Gastrocnemius medialis (tissue), 4 donors: Measurements from ENCODE around the gene WHRN. TPM values are rescaled to one million over a fixed set of nuclear protein-coding genes. Genes with fewer than 3 reads are reported as not detected.

Experiments
- ATAC-seq, 2 donors: fragments of 150-250 bp; one replicate each; pipeline ENCODE4 v1.9.1; 2016
- DNase-seq, 2 donors: peaks; one replicate each; pipeline ENCODE4 v3.0.0-alpha.2; 2019
- H3K27ac ChIP-seq, 4 donors: fragments of 200-600 bp; sonication (generic); 1 replicate in 1 of 4; 2 replicates in 3 of 4; pipeline ENCODE4 v1.5.1; 2016 to 2018; ENCODE audit warnings: mild to moderate bottlenecking in 2 of 4, moderate library complexity in 1 of 4
- H3K27me3 ChIP-seq, 3 donors: fragments of 200-600 bp; sonication (generic) in 2 of 3; 1 replicate in 1 of 3; 2 replicates in 2 of 3; pipeline versions ENCODE4 v1.5.1 to v1.6.0; 2016 to 2019; ENCODE audit warnings: mild to moderate bottlenecking in 1 of 3, moderate library complexity in 1 of 3
- H3K36me3 ChIP-seq, 2 donors: fragments of 200-600 bp; sonication (generic) in 1 of 2; one replicate each; pipeline ENCODE4 v1.5.1; 2017 to 2018
- H3K4me1 ChIP-seq, 2 donors: fragments of 200-600 bp; sonication (generic) in 1 of 2; one replicate each; pipeline ENCODE4 v1.5.1; 2016 to 2017; ENCODE audit warnings: mild to moderate bottlenecking in 2 of 2
- H3K4me3 ChIP-seq, 4 donors: fragments of 200-600 bp; sonication (generic) in 3 of 4; 1 replicate in 1 of 4; 2 replicates in 3 of 4; pipeline ENCODE4 v1.5.1; 2016 to 2019; ENCODE audit warnings: mild to moderate bottlenecking in 2 of 4
- H3K9me3 ChIP-seq, 3 donors: fragments of 200-600 bp; sonication (generic) in 2 of 3; 1 replicate in 1 of 3; 2 replicates in 2 of 3; pipeline ENCODE4 v1.5.1; 2016 to 2019
- POLR2A ChIP-seq, 2 donors: fragments of 450-650 bp; IDR thresholded peaks; one replicate each; pipeline ENCODE4 v1.6.1; 2017; ENCODE audit warnings: antibody characterized with exemption in 2 of 2, mild to moderate bottlenecking in 2 of 2, moderate library complexity in 2 of 2
- in situ Hi-C, 4 donors: fragments of 200-750 bp; cut with MboI; loops; one replicate each; pipeline versions ENCODE4 v1.15.0 to v1.8.0; 2017; ENCODE audit warnings: low sequenced_read_pairs in 4 of 4
- intact Hi-C: fragments of 100-400 bp; cut with DNase I; formaldehyde crosslinking; loops from one replicate; pipeline ENCODE4 v1.15.1; 2023; ENCODE audit warnings: low total_unique reads
- total RNA-seq, 4 donors: library from RNA; depleted of rRNA; stranded (reverse); fragments of >200 nt; gene quantifications; one replicate each; pipeline versions ENCODE4 v1.1.0 to v1.2.3, GENCODE V29; 2016
- TF ChIP-seq, protein P1 (sequence below), 5 experiments: fragments of 450-650 bp in 3 of 5; fragments of 200-600 bp in 2 of 5; sonication (generic) in 2 of 5; IDR thresholded peaks in 4 of 5; conservative IDR thresholded peaks in 1 of 5; 1 replicate in 4 of 5; 2 replicates in 1 of 5; pipeline ENCODE4 v1.5.1; 2016 to 2019; ENCODE audit warnings: antibody characterized with exemption in 5 of 5, mild to moderate bottlenecking in 3 of 5, moderate library complexity in 3 of 5

The WHRN gene
- total RNA-seq, 4 donors from 2014 or later: 0.16 to 0.18 TPM; not detected in 2

DNA sequence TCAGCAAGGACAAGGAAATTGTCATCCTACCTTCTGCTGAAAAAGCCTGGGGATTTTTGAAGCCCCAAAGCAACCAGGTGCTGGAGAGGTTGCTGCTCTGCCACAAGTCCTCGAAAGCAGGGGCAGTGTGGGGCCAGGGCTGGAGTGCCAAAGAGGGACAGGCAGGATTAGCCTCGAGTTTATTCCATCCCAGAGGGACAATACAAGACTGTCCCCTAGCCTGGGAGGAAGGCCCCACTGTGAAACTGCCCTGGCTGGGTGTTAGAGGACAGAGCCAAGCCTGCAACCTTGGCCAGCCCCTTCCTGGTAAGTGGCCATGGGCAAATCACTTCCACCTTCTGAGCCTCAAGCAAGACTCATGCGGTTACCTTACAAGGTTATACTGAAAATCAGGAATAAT, 55.1 kb downstream of the WHRN start:
- intact Hi-C loops (no loop called here), in situ Hi-C loops (no loop called here)
- DNase-seq (no peak), ATAC-seq (no peak)
- H3K4me3 ChIP-seq: no peak overlapping the region
- no peak overlapping the region for H3K27ac ChIP-seq
- no peaks in the 10 kb centered on the region for H3K4me1 ChIP-seq
- TF ChIP-seq, protein P1, sequence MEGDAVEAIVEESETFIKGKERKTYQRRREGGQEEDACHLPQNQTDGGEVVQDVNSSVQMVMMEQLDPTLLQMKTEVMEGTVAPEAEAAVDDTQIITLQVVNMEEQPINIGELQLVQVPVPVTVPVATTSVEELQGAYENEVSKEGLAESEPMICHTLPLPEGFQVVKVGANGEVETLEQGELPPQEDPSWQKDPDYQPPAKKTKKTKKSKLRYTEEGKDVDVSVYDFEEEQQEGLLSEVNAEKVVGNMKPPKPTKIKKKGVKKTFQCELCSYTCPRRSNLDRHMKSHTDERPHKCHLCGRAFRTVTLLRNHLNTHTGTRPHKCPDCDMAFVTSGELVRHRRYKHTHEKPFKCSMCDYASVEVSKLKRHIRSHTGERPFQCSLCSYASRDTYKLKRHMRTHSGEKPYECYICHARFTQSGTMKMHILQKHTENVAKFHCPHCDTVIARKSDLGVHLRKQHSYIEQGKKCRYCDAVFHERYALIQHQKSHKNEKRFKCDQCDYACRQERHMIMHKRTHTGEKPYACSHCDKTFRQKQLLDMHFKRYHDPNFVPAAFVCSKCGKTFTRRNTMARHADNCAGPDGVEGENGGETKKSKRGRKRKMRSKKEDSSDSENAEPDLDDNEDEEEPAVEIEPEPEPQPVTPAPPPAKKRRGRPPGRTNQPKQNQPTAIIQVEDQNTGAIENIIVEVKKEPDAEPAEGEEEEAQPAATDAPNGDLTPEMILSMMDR (IDR thresholded peaks at IDR 0.05 in 4 of 5, conservative IDR thresholded peaks at IDR 0.05 in 1 of 5): no peak
- no peak for TF ChIP-seq POLR2A (IDR thresholded peaks at IDR 0.05)
- no peaks in the 10 kb centered on the region for H3K27me3 ChIP-seq
- H3K36me3 ChIP-seq: no peaks in the 10 kb centered on the region
- H3K9me3 ChIP-seq: no peaks in the 10 kb centered on the region

DNA sequence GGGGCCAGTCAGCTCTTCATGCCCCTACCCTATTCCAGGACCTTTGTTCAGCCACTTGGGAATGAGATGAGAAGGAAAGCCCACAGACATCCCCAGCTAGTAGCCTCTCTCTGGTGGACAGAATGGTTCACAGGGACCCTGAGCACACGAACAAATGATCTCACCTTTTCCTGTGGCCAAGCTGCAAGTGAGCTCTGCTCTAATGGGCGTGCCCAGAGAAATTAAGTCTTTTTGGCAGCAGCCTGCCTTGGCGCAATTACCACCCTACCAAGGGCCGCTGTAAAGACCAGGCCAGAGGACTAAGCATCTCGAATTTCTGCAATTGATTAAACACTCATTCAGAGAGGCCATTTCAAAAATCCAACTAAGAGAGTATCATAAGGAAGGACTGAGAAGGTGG, 56.0 kb downstream of the WHRN start:
- intact Hi-C loops (no loop called here), in situ Hi-C loops (no loop called here)
- H3K27me3 ChIP-seq: no peaks in the 10 kb centered on the region
- TF ChIP-seq, protein P1 (IDR thresholded peaks at IDR 0.05 in 4 of 5, conservative IDR thresholded peaks at IDR 0.05 in 1 of 5): no peak
- no peak for TF ChIP-seq POLR2A (IDR thresholded peaks at IDR 0.05)
- H3K27ac ChIP-seq: no peak overlapping the region
- H3K4me3 ChIP-seq: no peak overlapping the region
- ATAC-seq (no peak), DNase-seq (no peak)
- no peaks in the 10 kb centered on the region for H3K4me1 ChIP-seq
- no peaks in the 10 kb centered on the region for H3K9me3 ChIP-seq
- no peaks in the 10 kb centered on the region for H3K36me3 ChIP-seq

DNA sequence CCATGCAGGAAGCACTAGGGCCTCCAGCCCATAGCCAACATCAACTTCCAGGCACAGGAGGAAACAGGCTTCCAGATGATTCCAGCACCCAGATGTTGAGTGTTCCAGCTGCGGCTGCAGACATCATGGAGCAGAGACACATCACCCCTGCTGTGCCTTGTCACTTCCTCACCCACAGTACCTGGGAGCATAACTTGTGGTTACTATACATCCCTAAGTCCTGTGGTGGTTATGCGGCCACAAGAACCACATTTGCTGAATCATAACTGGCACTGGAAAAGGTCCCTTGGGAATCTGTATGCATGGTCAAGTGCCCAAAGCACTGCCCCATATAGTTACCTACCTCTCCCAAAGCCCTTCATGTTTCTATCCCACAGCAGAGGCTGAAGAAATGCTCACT, 56.6 kb downstream of the WHRN start:
- intact Hi-C loops (no loop called here), in situ Hi-C loops (no loop called here)
- ATAC-seq (no peak), DNase-seq (no peak)
- Histone ChIP-seq H3K9me3 (no peaks in the 10 kb centered on the region), H3K4me3 (no peak overlapping the region), H3K27me3 (no peaks in the 10 kb centered on the region), H3K4me1 (no peaks in the 10 kb centered on the region), H3K36me3 (no peaks in the 10 kb centered on the region), H3K27ac (no peak overlapping the region)
- TF ChIP-seq, protein P1 (IDR thresholded peaks at IDR 0.05 in 4 of 5, conservative IDR thresholded peaks at IDR 0.05 in 1 of 5): no peak
- no peak for TF ChIP-seq POLR2A (IDR thresholded peaks at IDR 0.05)

DNA sequence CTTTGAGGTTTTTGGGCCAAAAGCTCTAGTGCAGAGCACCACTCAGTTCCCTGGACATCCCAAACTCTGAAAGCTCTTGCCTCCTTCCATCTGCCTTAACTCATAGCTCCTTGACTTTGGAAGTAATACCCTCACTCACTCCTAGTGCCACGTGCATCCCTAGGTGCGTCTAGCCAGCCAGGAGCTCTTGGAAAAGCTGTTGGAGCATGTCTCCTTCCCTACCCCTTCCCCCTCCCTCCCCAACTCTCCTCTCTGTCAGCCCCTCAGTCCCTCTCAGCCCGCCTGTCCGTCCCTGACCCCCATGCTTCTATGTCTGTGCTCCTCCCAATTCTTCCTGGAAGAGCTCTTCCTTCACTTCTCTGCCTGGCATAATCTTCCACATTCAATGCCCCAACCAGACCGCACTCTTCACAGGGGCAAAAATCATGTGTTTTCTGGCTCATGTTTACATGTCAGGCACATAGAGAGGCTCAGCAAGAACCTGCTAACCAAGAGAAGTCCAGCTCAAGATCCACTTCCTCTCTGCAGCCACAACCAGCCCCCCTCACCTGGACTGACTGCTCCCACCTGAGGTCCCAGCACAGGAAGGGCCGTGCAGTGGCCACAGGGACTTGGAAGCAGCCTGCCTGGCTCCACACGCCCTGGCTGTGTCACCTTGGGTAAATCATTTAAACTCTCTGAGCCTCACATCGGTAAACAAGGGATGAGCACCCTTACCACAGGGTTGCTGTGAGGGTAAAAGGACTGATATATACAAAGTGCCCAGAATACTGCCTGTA, 58.4 kb downstream of the WHRN start:
- no peak overlapping the region for H3K27ac ChIP-seq
- H3K4me1 ChIP-seq: no peaks in the 10 kb centered on the region
- no peaks in the 10 kb centered on the region for H3K9me3 ChIP-seq
- DNase-seq (no peak), ATAC-seq (no peak)
- TF ChIP-seq, protein P1 (IDR thresholded peaks at IDR 0.05 in 4 of 5, conservative IDR thresholded peaks at IDR 0.05 in 1 of 5): no peak
- in situ Hi-C loops: no loop called here
- H3K27me3 ChIP-seq: no peaks in the 10 kb centered on the region
- no peaks in the 10 kb centered on the region for H3K36me3 ChIP-seq
- intact Hi-C loops: no loop called here
- no peak overlapping the region for H3K4me3 ChIP-seq

DNA sequence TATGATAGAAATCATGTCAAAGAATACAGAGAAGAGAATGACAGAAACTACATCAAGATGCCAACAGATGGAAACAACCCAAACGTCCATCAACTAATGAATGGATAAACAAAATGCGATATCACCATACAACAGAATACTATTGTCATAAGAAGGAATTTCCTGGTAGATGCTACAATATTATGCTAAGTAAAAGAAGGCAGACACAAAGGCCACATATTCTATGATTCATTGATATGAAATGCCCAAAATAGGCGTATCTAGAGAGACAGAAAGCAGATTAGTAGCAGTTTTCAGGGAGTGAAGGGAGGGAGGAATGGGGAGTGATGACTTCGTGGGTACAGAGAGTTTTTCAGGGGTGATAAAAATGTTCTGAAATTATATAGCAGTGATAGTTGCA, 59.2 kb downstream of the WHRN start:
- ATAC-seq (no peak), DNase-seq (no peak)
- H3K27me3 ChIP-seq: no peaks in the 10 kb centered on the region
- H3K4me1 ChIP-seq: no peaks in the 10 kb centered on the region
- H3K4me3 ChIP-seq: no peak overlapping the region
- H3K9me3 ChIP-seq: no peaks in the 10 kb centered on the region
- H3K27ac ChIP-seq: no peak overlapping the region
- in situ Hi-C loops (no loop called here), intact Hi-C loops (no loop called here)
- H3K36me3 ChIP-seq: no peaks in the 10 kb centered on the region
- TF ChIP-seq, protein P1 (IDR thresholded peaks at IDR 0.05 in 4 of 5, conservative IDR thresholded peaks at IDR 0.05 in 1 of 5): no peak
- TF ChIP-seq POLR2A (IDR thresholded peaks at IDR 0.05): no peak
